ENCODE data around the gene AMIGO3.

DNA sequence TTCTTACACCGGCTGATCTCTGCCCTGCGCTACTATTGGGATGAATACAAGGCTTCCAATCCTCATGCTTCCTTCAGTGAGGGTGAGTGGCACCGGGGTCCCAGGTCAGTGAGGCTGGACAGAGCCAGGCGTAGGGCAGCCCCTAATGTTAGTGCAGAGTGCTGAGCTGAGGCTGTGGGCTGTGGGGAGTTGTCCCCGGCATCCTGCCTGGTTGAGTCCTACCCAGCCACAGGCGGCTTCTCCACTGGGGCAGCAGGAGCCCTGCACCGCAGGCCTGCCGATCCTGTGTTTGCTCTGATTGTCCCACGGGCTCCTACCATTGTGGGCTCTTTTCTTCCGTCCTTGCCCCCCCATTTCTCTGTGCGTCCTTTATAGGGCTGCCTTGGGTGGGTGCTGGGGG lies 16.8 kb downstream of the AMIGO3 start:
- TF ChIP-seq POLR2A (IDR thresholded peaks at IDR 0.05; ENCODE audit: low read length), result no peak
- TF ChIP-seq GATA1 (IDR thresholded peaks at IDR 0.05; ENCODE audit: low read depth, low read length), result no peak

Measured in erythroblast (primary cell).